Middle frontal gyrus (tissue), 1 donor: ENCODE results near the gene PRR23C.

ENCODE experiments used
- DNase-seq: peaks from one replicate; pipeline ENCODE4 v3.0.0-alpha.2; 2015; ENCODE audit warnings: low spot score; ENCODE audit errors: extremely low spot score

PRR23C gene

GRCh38 chr3:139005356-139005993 lies 39.2 kb downstream of the PRR23C start:
- DNase-seq, result no peak

- no peak for DNase-seq
These were observed 49.0 kb downstream of the PRR23C start for GRCh38 chr3:138995706-138996105.
